Measurements from ENCODE around the gene HERC2.
"Not testable (repeated sequence)": the region's sequence is repeated elsewhere in the genome, so short reads cannot be mapped to it uniquely, and the experiment has no call there.

GRCh38 chr15:28137408-28138039 is 184.5 kb downstream of the HERC2 start:
- TF ChIP-seq, protein P1, sequence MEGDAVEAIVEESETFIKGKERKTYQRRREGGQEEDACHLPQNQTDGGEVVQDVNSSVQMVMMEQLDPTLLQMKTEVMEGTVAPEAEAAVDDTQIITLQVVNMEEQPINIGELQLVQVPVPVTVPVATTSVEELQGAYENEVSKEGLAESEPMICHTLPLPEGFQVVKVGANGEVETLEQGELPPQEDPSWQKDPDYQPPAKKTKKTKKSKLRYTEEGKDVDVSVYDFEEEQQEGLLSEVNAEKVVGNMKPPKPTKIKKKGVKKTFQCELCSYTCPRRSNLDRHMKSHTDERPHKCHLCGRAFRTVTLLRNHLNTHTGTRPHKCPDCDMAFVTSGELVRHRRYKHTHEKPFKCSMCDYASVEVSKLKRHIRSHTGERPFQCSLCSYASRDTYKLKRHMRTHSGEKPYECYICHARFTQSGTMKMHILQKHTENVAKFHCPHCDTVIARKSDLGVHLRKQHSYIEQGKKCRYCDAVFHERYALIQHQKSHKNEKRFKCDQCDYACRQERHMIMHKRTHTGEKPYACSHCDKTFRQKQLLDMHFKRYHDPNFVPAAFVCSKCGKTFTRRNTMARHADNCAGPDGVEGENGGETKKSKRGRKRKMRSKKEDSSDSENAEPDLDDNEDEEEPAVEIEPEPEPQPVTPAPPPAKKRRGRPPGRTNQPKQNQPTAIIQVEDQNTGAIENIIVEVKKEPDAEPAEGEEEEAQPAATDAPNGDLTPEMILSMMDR (IDR thresholded peaks at IDR 0.05; ENCODE audit: extremely low read depth in 1 of 2, insufficient read depth in 1 of 2, low read depth in 1 of 2, low read length in 2 of 2), result not testable (repeated sequence)
- TF ChIP-seq POLR2A (IDR thresholded peaks at IDR 0.05; ENCODE audit: low read depth, low read length); EZH2 (IDR thresholded peaks at IDR 0.05; ENCODE audit: borderline replicate concordance, low read depth, low read length, severe bottlenecking); POLR2AphosphoS5 (IDR thresholded peaks at IDR 0.05; ENCODE audit: insufficient read depth, low read depth, low read length); FOS (IDR thresholded peaks at IDR 0.05; ENCODE audit: borderline replicate concordance, insufficient read depth, low read length); GATA2 (IDR thresholded peaks at IDR 0.05; ENCODE audit: insufficient read depth, insufficient read length, low read depth, low read length); MYC (IDR thresholded peaks at IDR 0.05; ENCODE audit: low read depth, low read length); JUN (IDR thresholded peaks at IDR 0.05; ENCODE audit: borderline replicate concordance, insufficient read depth, insufficient read length, low read depth): not testable (repeated sequence)
- TF ChIP-seq, protein P2, sequence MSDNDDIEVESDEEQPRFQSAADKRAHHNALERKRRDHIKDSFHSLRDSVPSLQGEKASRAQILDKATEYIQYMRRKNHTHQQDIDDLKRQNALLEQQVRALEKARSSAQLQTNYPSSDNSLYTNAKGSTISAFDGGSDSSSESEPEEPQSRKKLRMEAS (IDR thresholded peaks at IDR 0.05; ENCODE audit: insufficient read depth, insufficient read length), result not testable (repeated sequence)
